Erythroblast (primary cell): ENCODE data around the gene IDNK.

Source experiments
- GATA1 ChIP-seq: IDR thresholded peaks from 2 replicates; pipeline ENCODE4 v1.6.1; 2011; ENCODE audit warnings: low read depth, mild to moderate bottlenecking, control low read depth, low read length, moderate library complexity
- POLR2A ChIP-seq: IDR thresholded peaks from 2 replicates; pipeline ENCODE4 v1.6.1; 2011; ENCODE audit warnings: mild to moderate bottlenecking, low read length

DNA sequence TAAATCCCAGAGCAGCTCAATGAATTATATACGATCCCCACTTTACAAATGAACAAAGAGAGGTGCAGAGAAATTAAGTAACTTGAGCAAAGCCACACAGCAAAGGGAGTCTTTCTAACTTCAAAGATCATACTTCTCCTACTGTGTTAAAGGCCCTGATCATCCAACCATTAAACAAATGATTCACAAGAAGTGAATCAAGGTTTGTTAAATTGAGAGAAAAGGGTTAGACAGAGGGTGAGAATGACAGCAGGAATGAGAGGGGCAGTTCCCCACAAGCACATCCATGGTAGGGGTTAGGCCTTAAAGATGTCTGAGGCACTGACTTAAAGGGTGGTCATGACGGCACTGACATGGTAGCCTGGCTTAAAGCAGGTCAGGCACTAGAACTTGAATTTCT, 10.7 kb downstream of the IDNK start:
- TF ChIP-seq POLR2A, result no peak
- TF ChIP-seq GATA1, result no peak
